K562 (cell line): ENCODE results near the gene RNF20. TPM values are rescaled to one million over a fixed set of nuclear protein-coding genes. Genes with fewer than 3 reads are reported as not detected.

ENCODE experiments used
- ATF3 ChIP-seq, 2 experiments: fragments of 450-650 bp in 1 of 2; sonication (generic) in 1 of 2; formaldehyde crosslinking in 1 of 2; IDR thresholded peaks in 1 of 2; conservative IDR thresholded peaks in 1 of 2; 2 replicates each; pipeline versions ENCODE4 v1.6.1 to v1.8.1; 2016 to 2023; ENCODE audit warnings: mild to moderate bottlenecking in 2 of 2, moderate library complexity in 2 of 2, inconsistent platforms in 1 of 2, missing genetic modification reagents in 1 of 2
- CSDE1 ChIP-seq, 2 experiments: fragments of 450-650 bp; IDR thresholded peaks; 2 replicates each; pipeline ENCODE4 v1.6.1; 2016; ENCODE audit warnings: mild to moderate bottlenecking in 1 of 2
- HCFC1 ChIP-seq: IDR thresholded peaks from 2 replicates; pipeline ENCODE4 v1.6.1; 2012; ENCODE audit warnings: low read depth, low read length, improper control_type of control experiment
- HMG20B ChIP-seq: fragments of 250-450 bp; sonication (Bioruptor Pico); IDR thresholded peaks from 2 replicates; pipeline ENCODE4 v1.5.0; 2021; ENCODE audit warnings: mild to moderate bottlenecking
- KDM5B ChIP-seq: fragments of 200-600 bp; sonication (generic); IDR thresholded peaks from 2 replicates; pipeline ENCODE4 v1.6.1; 2012; ENCODE audit warnings: low read depth, mild to moderate bottlenecking, moderate library complexity, low read length, control low read depth, inconsistent platforms; ENCODE audit not compliant: insufficient replicate concordance
- MCM7 ChIP-seq, 2 experiments: fragments of 450-650 bp; IDR thresholded peaks; 2 replicates each; pipeline ENCODE4 v1.6.1; 2016 to 2018
- ZBTB11 ChIP-seq, 3 experiments: fragments of 200-800 bp in 1 of 3; fragments of 250-450 bp in 1 of 3; fragments of 450-650 bp in 1 of 3; sonication (Bioruptor Pico) in 1 of 3; sonication (Bioruptor generic) in 1 of 3; formaldehyde crosslinking in 1 of 3; IDR thresholded peaks; 2 replicates each; pipeline versions ENCODE4 v1.6.1 to v1.8.0; 2016 to 2022; ENCODE audit warnings: mild to moderate bottlenecking in 2 of 3, missing genetic modification characterization in 2 of 3, missing compliant biosample characterization in 1 of 3, moderate library complexity in 1 of 3
- ZFX ChIP-seq: sonication (generic); formaldehyde crosslinking; IDR thresholded peaks from 2 replicates; pipeline ENCODE4 v1.8.0; 2022; ENCODE audit warnings: mild to moderate bottlenecking, missing genetic modification reagents, moderate library complexity
- polyA plus RNA-seq, 8 experiments: library from polyadenylated mRNA; depleted of rRNA in 4 of 8; stranded (reverse) in 5 of 8; unstranded in 3 of 8; fragments of >200 nt; fragmentation: Nextera tagmentation in 2 of 8; fragmentation: Illumina TruSeq in 1 of 8; extraction: Ambion mirVana in 2 of 8; extraction: Trizol in 1 of 8; gene quantifications; 2 replicates each; pipeline versions ENCODE4 v1.2.1 to v1.2.3, GENCODE V29; 2011 to 2014; ENCODE audit warnings: inconsistent platforms in 1 of 8, missing spikeins in 1 of 8
- total RNA-seq, 7 experiments: library from RNA; depleted of rRNA in 6 of 7; stranded (reverse); fragments of >200 nt in 6 of 7; fragmentation: Illumina TruSeq in 2 of 7; extraction: Trizol in 2 of 7; gene quantifications; 2 replicates each; pipeline versions ENCODE4 v1.2.1 to v1.2.3, GENCODE V29; 2011 to 2021; ENCODE audit warnings: low replicate concordance in 1 of 7

The RNF20 gene
- total and polyA plus RNA-seq, 9 of the 15 experiments (the other 6 are each of a cell fraction or from before 2014, with no cell fraction given): 5.5 to 25.0 (median 22.1) TPM

GRCh38 chr9:101533334-101534204, at the start of gene RNF20 (continued):
- no peak for TF ChIP-seq HMG20B
- peak; percentile 37; the same call in 1 of the 2 replicates for TF ChIP-seq ATF3 (IDR thresholded peaks at IDR 0.05)
- no peak for TF ChIP-seq ATF3 (CRISPR knock-in tag; conservative IDR thresholded peaks at IDR 0.05)
- TF ChIP-seq KDM5B: peak; percentile 53
- TF ChIP-seq MCM7 (IDR thresholded peaks at IDR 0.05): no peak
- TF ChIP-seq ZFX: peak; percentile 69
- TF ChIP-seq ZBTB11 (CRISPR knock-in tag; IDR thresholded peaks at IDR 0.05): peak in 1 of 3 experiments; percentile 83; a peak in 2 of 6 replicates
- TF ChIP-seq HCFC1: peak; percentile 86
- TF ChIP-seq CSDE1 (IDR thresholded peaks at IDR 0.05): 0 out of 4 replicates have a peak, but pooled peaks of 1 of the 2 experiments have one; percentile 37
